Effector memory CD8-positive, alpha-beta T cell (primary cell): ENCODE results near the gene PHF13.
"Not testable (repeated sequence)": the region's sequence is repeated elsewhere in the genome, so short reads cannot be mapped to it uniquely, and the experiment has no call there.

ENCODE experiments used
- ATAC-seq: fragments of 150-1000 bp; cut with Tn5 transposase; replicated peaks from 2 replicates; pipeline ENCODE4 v1.10.0; 2021; ENCODE audit warnings: mild to moderate bottlenecking, moderate library complexity
- DNase-seq, 3 experiments: peaks; one replicate each; pipeline ENCODE4 v3.0.0; 2021
- H3K27ac Mint-ChIP-seq, 2 donors: one replicate each; pipeline ENCODE4 v1.8.0; 2022; ENCODE audit warnings: mild to moderate bottlenecking in 2 of 2, mixed read lengths in 2 of 2, moderate library complexity in 2 of 2
- H3K27me3 Mint-ChIP-seq, 2 donors: one replicate each; pipeline ENCODE4 v1.8.0; 2022; ENCODE audit warnings: mixed read lengths in 2 of 2
- H3K36me3 Mint-ChIP-seq: one replicate; pipeline ENCODE4 v1.8.0; 2022; ENCODE audit warnings: mild to moderate bottlenecking, moderate library complexity, mixed read lengths; ENCODE audit not compliant: insufficient read depth
- H3K4me1 Mint-ChIP-seq, 2 donors: one replicate each; pipeline ENCODE4 v1.8.0; 2022; ENCODE audit warnings: low read depth in 2 of 2, mixed read lengths in 2 of 2
- H3K4me3 Mint-ChIP-seq, 2 donors: one replicate each; pipeline ENCODE4 v1.8.0; 2022; ENCODE audit warnings: mild to moderate bottlenecking in 2 of 2, mixed read lengths in 2 of 2, moderate library complexity in 2 of 2
- H3K9me3 Mint-ChIP-seq, 2 donors: one replicate each; pipeline ENCODE4 v1.8.0; 2022; ENCODE audit warnings: mixed read lengths in 2 of 2

The PHF13 gene

DNA sequence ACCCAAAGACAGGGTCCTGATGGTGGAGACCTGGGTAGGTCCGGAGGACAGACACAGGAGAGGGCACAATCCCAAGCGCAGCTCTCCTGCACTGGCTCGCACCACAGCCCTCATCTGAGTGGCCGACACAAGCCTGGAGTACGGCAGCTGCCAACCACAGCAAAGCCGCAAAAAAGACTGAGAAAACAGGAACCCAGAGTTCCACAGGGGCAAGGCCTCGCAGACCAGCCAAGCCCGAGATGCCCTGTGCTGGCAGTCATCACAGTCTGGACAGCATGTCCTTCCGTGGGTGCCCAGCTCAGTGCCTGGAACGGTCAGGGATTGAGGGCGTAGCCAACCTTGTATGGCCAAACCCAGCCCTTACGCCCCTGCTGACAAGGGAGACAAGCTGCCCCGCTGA lies 22.3 kb upstream of the PHF13 start:
- Mint-ChIP-seq H3K27me3 (no peaks in the 10 kb centered on the region), H3K4me3 (peak overlapping the region in 1 of 2 donors; percentile 10), H3K27ac (peak overlapping the region; percentile 81 to 85), H3K36me3 (peaks cover 57% of the 10 kb centered on the region), H3K9me3 (no peaks in the 10 kb centered on the region), H3K4me1 (peaks cover 18 to 20% of the 10 kb centered on the region in 2 donors)
- DNase-seq = no peak
- ATAC-seq = peak; percentile 43

GRCh38 chr1:6591644-6592043 lies 21.9 kb upstream of the PHF13 start:
- no peak for ATAC-seq
- H3K36me3 Mint-ChIP-seq = peaks cover 59% of the 10 kb centered on the region
- no peaks in the 10 kb centered on the region for H3K9me3 Mint-ChIP-seq
- peak overlapping the region; percentile 38 to 81 for H3K27ac Mint-ChIP-seq
- H3K27me3 Mint-ChIP-seq = no peaks in the 10 kb centered on the region
- no peak for DNase-seq
- H3K4me1 Mint-ChIP-seq = peaks cover 20% of the 10 kb centered on the region in 2 donors
- H3K4me3 Mint-ChIP-seq = no peak overlapping the region

GRCh38 chr1:6592441-6592840 lies 21.1 kb upstream of the PHF13 start:
- Mint-ChIP-seq H3K36me3 (peaks cover 67% of the 10 kb centered on the region), H3K4me3 (no peak overlapping the region), H3K27me3 (no peaks in the 10 kb centered on the region), H3K27ac (no peak overlapping the region), H3K4me1 (peaks cover 20 to 21% of the 10 kb centered on the region in 2 donors), H3K9me3 (no peaks in the 10 kb centered on the region)
- no peak for ATAC-seq
- DNase-seq = no peak

DNA sequence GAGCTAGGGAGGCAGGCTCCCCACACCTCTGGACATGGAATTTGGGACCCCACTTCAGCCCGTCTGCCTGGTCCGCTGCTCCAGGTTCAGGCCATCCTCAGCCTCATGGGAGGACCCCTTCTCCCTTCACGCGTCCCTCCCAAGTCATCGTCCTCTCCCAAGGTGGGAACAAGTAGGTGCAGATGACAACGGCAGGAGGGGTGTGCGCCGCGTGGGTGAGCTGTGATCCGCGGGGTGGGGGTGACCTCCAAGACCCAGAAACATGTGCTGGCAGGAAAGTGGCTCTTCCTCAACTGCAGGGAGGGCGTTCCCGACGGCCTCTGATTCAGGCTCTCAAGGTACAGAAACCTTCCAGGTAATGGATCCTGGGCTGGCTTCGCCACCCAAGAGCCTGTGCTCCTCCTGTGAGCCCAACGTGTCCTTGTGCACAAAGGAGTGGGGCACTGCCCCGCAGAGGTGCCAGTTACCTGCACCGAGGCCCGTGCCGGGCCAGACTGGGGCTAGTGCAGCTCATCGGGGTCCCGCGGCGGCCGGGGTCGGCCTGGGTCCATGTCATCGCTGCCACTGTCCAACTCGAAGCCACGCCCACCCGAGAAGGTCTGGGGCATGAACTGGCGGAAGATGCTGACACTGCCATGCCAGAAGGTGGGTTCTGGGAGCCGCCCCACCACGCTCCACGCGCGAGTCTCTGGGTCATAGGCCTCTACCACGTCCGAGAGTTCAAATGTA lies 20.5 kb upstream of the PHF13 start:
- Mint-ChIP-seq H3K36me3 (peaks cover 68% of the 10 kb centered on the region), H3K4me1 (peaks cover 20 to 23% of the 10 kb centered on the region in 2 donors), H3K27me3 (no peaks in the 10 kb centered on the region), H3K4me3 (no peak overlapping the region), H3K27ac (peak overlapping the region in 1 of 2 donors; percentile 20), H3K9me3 (no peaks in the 10 kb centered on the region)
- DNase-seq (no peak), ATAC-seq (no peak)

GRCh38 chr1:6593810-6594209 lies 19.7 kb upstream of the PHF13 start:
- ATAC-seq (no peak), DNase-seq (no peak)
- no peak overlapping the region for H3K4me3 Mint-ChIP-seq
- no peaks in the 10 kb centered on the region for H3K9me3 Mint-ChIP-seq
- peak overlapping the region in 1 of 2 donors; percentile 20 for H3K27ac Mint-ChIP-seq
- H3K27me3 Mint-ChIP-seq = no peaks in the 10 kb centered on the region
- H3K4me1 Mint-ChIP-seq = peaks cover 20 to 23% of the 10 kb centered on the region in 2 donors
- peaks cover 72% of the 10 kb centered on the region for H3K36me3 Mint-ChIP-seq

- ATAC-seq = no peak
- Mint-ChIP-seq H3K4me3 (no peak overlapping the region), H3K27ac (peak overlapping the region; percentile 62 to 66), H3K27me3 (no peaks in the 10 kb centered on the region), H3K36me3 (peaks cover 72% of the 10 kb centered on the region), H3K4me1 (peaks cover 30 to 31% of the 10 kb centered on the region in 2 donors), H3K9me3 (no peaks in the 10 kb centered on the region)
- no peak for DNase-seq
Measured at GRCh38 chr1:6594977-6595740, 18.4 kb upstream of the PHF13 start.

- Mint-ChIP-seq H3K27me3 (no peaks in the 10 kb centered on the region), H3K27ac (peak overlapping the region; percentile 22 to 66), H3K9me3 (no peaks in the 10 kb centered on the region), H3K4me3 (no peak overlapping the region), H3K36me3 (peaks cover 67% of the 10 kb centered on the region), H3K4me1 (peaks cover 35 to 37% of the 10 kb centered on the region in 2 donors)
- DNase-seq (no peak), ATAC-seq (no peak)
Measured at GRCh38 chr1:6596351-6596750, 17.2 kb upstream of the PHF13 start.

DNA sequence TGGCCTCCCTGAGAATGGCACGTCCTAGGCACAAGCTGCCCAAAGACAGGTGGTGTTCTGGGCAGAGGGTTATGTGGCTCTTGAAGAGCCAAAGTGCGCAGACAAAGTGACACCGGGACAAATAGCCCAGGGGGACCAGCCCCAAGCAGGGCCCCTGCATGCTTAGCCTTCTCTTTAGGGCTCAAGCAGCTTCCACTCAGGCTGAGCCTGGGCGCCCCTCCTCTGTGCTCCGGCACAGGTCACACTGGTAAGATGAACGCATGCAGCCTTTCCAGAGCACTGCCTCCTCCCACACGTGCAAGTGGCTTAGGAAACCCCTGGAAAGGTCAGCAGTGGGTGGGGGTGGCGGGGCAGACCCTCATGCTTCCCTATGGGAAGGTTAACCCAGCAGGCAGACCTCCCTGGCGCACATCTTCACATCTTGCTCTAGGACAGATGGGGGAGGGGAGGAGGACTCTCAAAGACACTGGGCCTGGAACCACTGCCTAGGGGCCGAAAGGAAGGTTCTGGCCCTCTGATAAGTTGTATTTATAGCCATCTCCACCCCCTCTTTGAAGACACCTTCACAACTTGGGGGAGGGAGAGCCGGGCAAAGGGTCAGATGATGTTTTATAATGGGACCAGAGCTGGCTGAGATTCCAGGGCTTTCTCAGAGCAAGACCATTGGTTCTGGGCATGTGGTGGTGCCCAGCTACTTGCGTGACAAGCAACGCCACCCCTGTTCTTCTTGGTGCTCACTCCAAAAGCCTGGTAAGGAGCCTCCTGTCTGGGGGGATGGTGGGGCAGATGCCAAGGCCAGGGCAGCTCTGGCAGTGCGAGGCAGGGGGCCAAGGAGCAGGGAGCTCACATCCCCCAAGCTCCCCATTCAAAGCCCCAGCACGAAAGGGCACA lies 16.4 kb upstream of the PHF13 start:
- Mint-ChIP-seq H3K4me1 (peaks cover 34 to 37% of the 10 kb centered on the region in 2 donors), H3K27me3 (no peaks in the 10 kb centered on the region), H3K36me3 (peaks cover 71% of the 10 kb centered on the region), H3K27ac (peak overlapping the region in 1 of 2 donors; percentile 66), H3K4me3 (no peak overlapping the region), H3K9me3 (no peaks in the 10 kb centered on the region)
- ATAC-seq (no peak), DNase-seq (no peak)

DNA sequence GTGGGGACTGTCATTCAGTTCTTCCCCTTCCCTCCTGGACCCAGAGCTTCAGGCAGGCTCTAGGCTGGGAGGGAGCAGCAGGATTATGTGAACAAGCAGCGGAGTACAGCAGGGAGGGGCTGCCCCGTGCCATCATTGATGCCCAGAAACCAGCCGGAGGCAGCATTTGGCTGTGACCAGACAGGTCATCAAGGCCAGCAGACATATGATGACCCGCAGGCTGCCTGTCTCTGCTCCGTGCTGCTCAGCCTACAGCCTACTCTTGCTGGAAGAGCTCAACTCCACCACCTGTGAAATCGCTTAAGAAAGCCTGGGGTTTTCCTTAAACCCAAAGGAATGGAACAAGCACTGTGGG lies 15.8 kb upstream of the PHF13 start:
- Mint-ChIP-seq H3K4me1 (peaks cover 34 to 37% of the 10 kb centered on the region in 2 donors), H3K9me3 (no peaks in the 10 kb centered on the region), H3K36me3 (peaks cover 71% of the 10 kb centered on the region), H3K4me3 (no peak overlapping the region), H3K27ac (peak overlapping the region in 1 of 2 donors; percentile 66), H3K27me3 (no peaks in the 10 kb centered on the region)
- DNase-seq (no peak), ATAC-seq (no peak)

GRCh38 chr1:6599141-6599975 lies 14.2 kb upstream of the PHF13 start:
- DNase-seq (peak; percentile 33 to 45 (median 42)), ATAC-seq (peak; percentile 12)
- Mint-ChIP-seq H3K36me3 (peaks cover 68% of the 10 kb centered on the region), H3K4me3 (peak overlapping the region; percentile 94 to 96), H3K27me3 (no peaks in the 10 kb centered on the region), H3K27ac (peak overlapping the region; percentile 92 to 98), H3K4me1 (peaks cover 37 to 45% of the 10 kb centered on the region in 2 donors), H3K9me3 (no peaks in the 10 kb centered on the region)

- Mint-ChIP-seq H3K36me3 (peaks cover 62% of the 10 kb centered on the region), H3K4me3 (peak overlapping the region; percentile 94 to 96), H3K4me1 (peaks cover 37 to 45% of the 10 kb centered on the region in 2 donors), H3K27ac (peak overlapping the region; percentile 92 to 98)
- not testable (repeated sequence) for ATAC-seq, H3K27me3 Mint-ChIP-seq, DNase-seq, H3K9me3 Mint-ChIP-seq
Measured at GRCh38 chr1:6599991-6600390, 13.5 kb upstream of the PHF13 start.

DNA sequence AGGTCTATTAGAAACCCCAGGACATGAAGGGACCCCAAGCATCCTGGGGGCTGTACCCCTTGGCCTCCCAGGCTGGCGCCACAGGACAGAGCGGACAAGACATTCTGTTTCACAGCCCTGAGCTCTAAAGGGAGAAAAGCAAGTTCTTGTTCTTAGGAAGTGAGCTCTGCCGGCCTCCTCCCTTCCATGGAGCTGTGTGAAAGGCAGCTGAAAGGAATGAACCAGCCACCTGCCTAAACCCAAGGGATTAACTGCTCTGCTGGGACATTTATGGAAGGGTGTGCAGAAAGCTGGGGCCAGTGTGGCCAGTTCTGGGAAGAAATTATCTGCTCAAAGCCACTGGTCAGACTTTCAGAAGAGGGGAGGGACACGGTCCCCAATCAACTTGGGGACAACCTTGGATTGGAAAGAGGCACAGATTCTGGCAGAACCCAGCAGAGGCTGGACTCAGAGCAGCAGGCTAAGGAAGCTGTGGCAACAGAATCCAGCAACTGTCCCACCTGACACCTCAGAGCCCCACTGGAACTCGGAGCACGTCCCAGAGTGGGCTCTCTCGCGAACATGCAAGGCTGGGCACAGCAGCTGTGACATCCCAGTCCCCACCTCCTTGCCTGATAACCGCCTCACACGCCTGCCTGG lies 13.0 kb upstream of the PHF13 start:
- Mint-ChIP-seq H3K4me1 (peaks cover 34 to 44% of the 10 kb centered on the region in 2 donors), H3K4me3 (peak overlapping the region; percentile 94 to 96), H3K27ac (peak overlapping the region; percentile 92 to 98), H3K27me3 (no peaks in the 10 kb centered on the region), H3K36me3 (peaks cover 56% of the 10 kb centered on the region), H3K9me3 (no peaks in the 10 kb centered on the region)
- ATAC-seq (no peak), DNase-seq (no peak)
